Stimulated activated CD4-positive, alpha-beta T cell treated with anti-CD3 and anti-CD28 coated beads, Interleukin-4, amount 100 ng/mL, for 48 hours (primary cell): ENCODE measurements around the gene BOLA2B.
"Not testable (repeated sequence)": the region's sequence is repeated elsewhere in the genome, so short reads cannot be mapped to it uniquely, and the experiment has no call there.

Source experiments
- DNase-seq, 2 donors: peaks; one replicate each; pipeline ENCODE4 v3.0.0-alpha.2; 2020; ENCODE audit warnings: low read depth in 2 of 2

Gene BOLA2B

DNA sequence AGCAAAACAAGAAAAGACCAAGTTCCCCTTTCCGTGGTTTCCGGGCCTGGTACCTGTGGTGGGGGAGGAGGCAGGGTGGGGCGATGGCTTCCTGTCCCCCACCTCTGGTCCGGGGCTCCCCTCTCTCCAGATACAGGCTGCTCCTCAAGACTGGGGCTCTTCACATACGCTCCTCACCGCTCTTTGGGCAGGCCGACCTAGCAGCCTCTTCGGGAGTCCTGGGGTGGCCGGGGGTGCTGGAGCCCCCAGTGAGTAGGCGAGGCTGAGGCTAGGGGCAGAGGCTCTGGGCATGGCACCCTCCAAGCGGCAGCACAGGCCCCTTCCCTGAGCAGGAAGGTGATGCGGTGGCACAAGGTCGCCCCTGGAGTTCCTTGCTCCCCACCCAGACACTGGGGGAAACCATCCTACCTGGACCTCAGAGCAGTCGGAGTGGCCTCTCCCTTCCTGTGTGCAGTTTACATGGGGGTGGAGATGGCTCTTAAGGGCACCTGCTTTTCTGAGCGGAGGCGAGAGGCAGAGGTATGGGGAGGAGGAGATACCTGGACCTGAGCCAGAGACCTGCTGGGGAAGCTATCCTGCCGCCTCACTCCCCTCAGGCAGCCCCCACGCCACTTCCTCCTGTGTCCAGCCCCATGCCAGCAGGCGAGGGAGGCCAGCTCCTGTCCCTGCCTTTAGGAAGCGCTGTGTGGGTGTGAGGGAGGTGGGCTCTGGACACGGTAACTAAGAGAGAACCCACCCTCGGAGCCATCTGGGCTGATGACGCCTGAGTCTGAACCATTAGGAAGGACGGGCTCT, 9.2 kb downstream of the BOLA2B start:
- DNase-seq = peak; percentile 45 to 54

DNA sequence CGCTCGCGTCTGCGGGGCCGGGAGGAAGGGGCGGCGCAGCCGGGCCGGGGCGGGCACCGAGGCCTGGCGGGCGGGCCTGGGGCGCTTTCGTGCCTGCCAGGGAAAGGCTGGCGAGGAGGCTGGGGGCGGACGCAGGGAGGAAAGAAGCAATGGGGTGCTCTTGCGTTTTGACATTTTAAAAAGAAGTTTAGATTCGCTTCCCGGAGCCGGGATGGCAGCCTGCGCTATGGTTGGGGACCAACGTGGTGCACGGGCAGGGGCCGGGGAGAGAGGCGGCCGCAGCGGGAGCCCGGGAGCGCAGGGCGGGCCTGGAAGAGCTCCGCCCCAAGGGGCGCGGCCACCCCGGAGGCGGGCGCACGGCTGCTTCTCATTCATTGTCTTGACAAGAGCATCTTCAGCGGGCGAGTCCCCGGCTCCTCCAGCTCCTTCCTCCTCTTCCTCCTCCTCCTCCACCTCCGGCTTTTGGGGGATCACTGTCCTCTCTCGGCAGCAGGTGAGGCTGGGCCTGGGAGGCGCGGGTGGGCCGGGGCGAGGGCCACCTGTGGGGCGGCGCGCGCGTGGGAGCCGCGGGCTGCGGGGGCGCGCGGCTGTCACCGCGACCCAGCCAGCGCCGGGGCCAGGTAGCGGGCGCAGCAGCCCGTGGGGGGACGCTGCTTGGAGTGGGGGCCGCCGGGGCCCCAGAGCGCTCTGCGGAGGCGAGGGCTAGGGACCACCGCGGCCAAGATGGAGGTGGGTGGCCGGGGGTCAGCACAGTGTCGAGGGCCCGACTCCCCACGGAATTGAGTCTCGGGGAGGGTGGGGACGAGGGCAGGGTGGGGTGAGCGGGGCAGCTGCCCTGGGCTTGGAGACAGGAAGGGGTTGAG, 10.0 kb downstream of the BOLA2B start, which contains the start of gene CORO1A:
Gene CORO1A (plus strand): TSS at position 370 of the 863 bp plus-strand sequence. CDS start 1,608 bp downstream, outside the sequence.
- DNase-seq = peak; percentile 81 to 83

DNA sequence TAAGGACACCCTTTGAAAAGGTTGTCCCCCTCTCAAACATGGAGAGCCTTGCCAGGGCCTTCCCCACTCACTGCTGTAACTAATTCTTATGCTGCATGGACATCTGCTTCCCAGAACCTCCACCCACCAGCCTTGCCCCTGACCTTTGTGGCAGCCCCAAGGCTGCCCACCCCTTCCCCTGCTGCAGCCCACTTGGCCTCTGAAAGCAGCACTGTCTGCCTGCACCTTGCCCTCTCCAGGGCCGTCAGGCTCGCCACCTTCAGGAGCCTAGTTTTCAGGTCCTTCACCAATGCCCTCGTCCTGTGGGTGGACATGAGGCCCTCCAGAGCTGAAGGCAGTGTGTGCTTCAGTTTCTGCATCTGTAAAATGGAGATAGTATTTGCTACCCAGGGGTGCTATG, 12.7 kb downstream of the BOLA2B start:
- DNase-seq = no peak

DNA sequence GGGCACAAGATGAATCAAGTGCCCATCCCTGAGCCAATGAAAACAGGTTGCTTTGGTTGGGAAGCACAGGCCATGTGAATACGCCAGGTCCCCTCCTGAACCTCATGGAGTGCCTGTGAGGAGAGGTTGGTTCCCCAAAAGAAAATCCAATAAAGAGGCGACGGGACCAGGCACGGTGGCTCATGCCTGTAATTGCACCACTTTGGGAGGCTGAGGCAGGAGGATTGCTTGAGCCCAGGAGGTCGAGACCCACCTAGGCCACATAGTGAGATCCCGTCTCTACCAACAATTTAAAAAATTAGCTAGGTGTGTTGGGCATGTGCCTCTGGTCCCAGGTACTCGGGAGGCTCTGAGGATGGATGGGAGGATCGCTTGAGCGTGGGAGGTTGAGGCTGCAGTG, 13.5 kb downstream of the BOLA2B start:
- DNase-seq = no peak

DNA sequence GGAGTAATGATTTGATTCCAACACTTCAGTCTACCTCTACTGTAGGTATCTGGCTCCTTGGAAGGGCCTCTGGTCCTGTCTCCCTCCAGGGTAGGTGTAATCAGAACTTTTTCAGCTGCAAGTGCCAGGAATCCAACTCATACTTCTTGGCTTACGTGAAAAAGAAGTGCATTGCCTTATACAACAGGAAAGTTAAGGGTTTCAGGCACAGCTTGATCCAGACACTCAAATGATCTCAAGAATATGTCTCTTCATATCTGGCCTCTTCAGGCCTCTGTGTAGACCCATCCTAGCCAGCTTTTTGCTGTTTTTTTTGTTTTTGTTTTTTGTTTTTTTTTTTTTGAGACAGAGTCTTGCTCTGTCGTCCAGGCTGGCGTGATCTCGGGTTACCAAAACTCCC, 14.3 kb downstream of the BOLA2B start:
- no peak for DNase-seq

DNA sequence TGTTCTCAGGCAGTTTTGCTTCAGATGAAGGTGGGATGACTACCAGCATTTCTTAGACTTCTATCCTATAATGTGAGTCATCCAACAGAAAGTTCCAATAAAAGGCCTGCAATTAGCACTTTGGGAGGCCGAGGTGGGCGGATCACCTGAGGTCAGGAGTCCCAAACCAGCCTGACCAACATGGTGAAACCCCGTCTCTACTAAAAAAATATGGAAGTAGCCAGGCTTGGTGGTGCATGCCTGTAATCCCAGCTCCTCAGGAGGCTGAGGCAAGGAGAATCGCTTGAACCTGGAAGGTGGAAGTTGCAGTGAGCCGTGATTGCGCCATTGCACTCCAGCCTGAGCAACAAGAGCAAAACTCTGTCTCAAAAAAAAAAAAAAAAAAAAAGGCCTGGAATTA, 16.6 kb downstream of the BOLA2B start:
- not testable (repeated sequence) for DNase-seq

DNA sequence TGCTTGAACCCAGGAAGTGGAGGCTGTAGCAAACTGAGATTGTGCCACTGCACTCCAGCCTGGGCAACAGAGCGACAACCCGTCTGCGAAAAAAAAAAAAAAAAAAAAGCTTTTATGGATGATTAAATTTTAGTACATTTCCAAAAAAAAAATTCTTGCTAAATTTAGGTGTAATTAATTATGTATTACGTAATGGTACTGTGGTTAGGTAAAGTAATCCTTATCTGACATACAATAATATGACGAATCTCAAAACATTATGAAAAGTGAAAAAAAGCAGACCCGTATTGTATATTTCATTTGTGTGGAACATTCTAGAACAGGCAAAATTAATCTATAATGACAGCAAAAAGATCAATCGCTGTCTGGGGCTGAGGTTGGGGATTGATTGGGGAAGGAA, 20.4 kb downstream of the BOLA2B start:
- DNase-seq = no peak

DNA sequence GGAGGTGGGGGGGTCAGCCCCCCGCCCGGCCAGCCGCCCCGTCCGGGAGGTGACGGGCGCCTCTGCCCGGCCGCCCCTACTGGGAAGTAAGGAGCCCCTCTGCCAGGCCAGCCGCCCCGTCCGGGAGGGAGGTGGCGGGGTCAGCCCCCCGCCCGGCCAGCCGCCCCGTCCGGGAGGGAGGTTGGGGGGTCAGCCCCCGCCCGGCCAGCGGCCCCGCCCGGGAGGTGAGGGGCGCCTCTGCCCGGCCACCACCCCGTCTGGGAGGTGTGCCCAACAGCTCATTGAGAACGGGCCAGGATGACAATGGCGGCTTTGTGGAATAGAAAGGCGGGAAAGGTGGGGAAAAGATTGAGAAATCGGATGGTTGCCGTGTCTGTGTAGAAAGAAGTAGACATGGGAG, 23.3 kb downstream of the BOLA2B start:
- DNase-seq = not testable (repeated sequence)

DNA sequence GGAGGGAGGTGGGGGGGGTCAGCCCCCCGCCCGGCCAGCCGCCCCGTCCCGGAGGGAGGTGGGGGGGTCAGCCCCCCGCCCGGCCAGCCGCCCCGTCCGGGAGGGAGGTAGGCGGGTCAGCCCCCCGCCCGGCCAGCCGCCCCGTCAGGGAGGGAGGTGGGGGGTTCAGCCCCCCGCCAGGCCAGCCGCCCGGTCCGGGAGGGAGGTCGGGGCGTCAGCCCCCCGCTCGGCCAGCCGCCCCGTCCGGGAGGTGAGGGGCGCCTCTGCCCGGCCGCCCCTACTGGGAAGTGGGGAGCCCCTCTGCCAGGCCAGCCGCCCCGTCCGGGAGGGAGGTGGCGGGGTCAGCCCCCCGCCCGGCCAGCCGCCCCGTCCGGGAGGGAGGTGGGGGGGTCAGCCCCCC, 24.1 kb downstream of the BOLA2B start:
- DNase-seq = not testable (repeated sequence)

DNA sequence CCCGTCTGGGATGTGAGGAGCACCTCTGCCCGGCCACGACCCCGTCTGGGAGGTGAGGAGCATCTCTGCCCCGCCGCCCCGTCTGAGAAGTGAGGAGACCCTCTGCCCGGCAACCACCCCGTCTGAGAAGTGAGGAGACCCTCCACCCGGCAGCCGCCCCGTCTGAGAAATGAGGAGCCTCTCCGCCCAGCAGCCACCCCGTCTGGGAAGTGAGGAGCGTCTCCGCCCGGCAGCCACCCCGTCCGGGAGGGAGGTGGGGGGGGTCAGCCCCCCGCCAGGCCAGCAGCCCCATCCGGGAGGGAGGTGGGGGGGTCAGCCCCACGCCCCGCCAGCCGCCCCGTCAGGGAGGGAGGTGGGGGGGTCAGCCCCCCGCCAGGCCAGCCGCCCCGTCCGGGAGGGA, 24.7 kb downstream of the BOLA2B start:
- not testable (repeated sequence) for DNase-seq

DNA sequence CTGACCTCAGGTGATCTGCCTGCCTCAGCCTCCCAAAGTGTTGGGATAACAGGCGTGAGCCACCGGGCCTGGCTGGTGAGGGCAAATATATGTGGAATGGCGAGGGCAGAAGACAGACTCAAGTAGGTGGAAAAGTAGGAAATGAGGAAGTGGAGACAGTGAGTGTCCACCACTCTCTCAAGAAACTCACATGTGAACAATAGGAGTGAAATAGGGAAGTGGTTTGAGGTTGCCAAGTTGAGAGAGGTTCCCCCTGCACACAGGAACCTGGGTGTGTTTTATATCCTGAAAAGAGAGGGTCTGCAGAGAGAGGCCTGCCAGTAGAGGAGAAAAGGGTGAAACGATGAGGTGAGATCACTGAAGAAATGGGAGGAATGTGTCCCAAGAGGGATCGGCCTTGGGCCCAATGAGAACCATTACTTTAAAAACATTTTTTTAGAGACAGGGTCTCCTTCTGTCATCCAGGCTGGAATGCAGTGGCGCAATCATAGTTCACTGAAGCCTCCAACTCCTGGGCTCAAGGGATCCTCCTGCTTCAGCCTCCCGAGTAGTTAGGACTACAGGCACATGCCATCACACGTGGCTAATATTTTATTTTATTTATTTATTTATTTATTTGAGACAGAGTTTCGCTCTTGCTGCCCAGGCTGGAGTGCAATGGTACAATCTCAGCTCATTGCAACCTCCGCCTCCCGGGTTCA, 27.1 kb downstream of the BOLA2B start:
- DNase-seq = no peak

DNA sequence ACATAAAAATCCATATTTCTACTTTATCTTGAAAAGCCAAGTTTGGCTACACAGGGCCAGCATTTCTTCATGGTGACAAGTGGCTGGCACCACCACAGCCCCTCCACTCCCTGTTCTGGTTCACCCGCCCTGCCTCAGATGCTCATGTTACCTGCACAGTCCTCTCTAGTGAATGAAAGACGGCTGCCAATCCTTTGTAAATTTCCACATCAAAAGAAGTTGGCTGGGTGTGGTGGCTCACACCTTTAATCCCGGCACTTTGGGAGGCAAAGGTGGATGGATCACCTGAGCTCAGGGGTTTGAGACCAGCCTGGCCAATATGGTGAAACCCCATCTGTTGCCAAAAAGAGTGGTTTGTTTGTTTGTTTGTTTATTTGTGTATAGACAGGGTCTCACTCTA, 29.9 kb downstream of the BOLA2B start:
- no peak for DNase-seq

DNA sequence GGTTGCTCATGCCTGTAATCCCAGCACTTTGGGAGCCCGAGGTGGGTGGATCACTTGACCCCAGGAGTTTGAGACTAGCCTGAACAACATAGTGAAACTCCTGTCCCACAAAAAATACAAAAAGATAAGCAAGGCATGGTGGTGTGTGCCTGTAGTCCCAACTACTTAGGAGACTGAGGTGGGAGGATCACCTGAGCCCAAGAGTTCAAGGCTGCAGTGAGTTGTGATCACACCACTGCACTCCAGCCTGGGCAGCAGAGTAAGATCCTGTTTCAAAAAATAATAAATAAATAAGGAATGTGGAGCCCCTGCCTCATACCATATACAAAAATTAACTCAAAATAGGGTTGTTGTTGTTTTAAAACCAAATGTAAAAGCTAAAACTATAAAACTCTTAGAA, 36.3 kb downstream of the BOLA2B start:
- DNase-seq = no peak

DNA sequence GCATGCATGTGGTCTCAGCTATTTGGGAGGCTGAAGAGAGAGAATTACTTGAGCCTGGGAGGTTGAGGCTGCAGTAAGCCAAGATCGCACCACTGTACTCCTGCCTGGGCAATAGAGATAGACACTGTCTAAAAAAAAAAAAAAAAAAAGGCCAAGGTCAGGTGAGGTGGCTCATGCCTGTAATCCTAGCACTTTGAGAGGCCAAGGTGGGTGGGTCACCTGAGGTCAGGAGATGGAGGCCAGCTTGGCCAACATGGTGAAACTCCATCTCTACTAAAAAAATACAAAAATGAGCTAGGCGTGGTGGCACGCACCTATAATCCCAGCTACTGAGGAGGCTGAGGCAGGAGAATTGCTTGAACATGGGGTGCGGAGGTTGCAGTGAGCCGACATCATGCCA, 38.3 kb downstream of the BOLA2B start:
- DNase-seq = no peak

DNA sequence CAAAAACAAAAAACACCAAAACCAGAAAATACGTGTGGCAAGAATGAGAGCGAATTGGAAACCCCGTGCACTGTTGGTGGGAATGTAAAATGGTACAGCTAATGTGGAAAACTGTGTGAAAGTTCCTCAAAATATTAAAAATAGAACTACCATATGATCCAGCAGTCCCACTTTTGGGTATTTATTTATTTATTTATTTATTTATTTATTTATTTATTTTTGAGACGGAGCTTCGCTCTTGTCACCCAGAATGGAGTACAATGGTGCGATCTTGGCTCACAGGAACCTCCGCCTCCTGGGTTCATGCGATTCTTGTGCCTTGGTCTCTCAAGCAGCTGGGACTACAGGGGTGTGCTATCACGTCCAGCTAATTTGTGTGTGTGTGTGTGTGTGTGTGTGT, 40.9 kb downstream of the BOLA2B start:
- no peak for DNase-seq

DNA sequence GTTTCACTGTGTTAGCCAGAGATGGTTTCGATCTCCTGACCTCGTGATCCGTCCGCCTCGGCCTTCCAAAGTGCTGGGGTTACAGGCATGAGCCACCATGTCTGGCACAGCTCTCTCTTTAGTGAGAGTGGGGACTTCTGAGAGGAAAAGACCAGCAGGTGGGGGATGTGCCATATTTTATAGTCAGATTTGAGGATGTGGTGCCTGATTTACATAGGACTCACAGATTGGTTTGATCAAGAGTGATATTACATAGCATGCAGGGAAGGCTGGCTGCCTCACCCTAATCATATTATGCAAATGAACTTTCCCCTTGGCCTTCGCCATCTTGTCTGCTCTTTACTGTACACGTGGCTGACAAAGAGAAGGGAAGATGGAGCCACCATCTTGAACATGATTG, 42.4 kb downstream of the BOLA2B start:
- no peak for DNase-seq

DNA sequence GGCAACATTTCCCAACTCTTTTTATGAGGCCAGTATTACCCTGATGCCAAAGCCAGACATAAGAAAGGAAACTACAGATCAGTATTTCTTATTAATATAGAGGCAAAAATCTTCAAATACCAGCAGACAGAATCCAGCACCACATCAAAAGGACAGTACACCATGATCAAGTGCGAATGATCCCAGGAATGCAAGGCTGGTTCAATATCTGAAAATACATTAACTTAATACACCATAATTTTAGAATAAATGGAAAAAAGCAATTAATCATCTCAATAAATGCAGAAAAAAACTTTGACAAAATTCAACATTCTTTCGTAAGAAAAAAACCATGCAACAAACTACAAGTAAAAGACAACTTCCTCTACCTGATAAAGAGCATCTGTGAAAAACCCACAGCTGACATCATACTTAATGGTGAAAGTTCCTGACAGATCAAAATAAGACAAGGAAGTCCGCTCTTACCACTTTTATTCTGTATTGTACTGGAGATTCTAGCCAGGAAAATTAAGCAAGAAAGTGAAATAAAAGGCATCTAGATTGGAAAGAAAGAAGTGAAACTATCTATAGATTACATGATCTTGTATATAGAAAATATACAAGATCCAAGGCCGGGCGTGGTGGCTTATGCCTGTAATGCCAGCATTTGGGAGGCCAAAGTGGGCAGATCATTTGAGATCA, 44.1 kb downstream of the BOLA2B start:
- DNase-seq = no peak

DNA sequence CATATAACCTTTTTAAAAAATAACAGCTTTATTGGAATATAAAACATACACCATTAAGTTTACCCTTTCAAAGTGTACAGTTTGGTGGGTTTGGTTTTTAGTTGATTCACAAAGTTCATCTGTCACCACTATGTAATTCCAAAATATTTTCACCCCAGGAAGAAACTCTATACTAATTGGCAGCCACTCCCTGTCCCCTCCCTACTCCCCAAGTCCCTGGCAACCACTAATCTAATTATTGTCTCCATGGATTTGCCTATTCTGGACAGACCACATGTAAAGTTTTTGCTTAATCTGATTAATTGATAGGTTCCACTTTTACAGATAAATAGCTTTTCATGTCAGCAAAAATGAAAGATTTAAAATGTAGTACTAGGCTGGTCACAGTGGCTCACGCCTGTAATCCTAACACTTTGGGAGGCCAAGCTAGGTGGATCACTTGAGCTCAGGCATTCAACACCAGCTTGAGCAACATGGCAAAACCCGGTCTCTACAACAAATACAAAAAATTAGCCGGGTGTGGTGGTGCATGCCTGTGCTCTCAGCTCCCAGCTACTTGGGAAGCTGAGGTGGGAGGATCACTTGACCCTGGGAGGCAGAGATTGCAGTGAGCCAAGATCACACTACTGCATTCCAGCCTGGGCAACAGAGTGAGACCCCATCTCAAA, 45.5 kb downstream of the BOLA2B start:
- DNase-seq = no peak

DNA sequence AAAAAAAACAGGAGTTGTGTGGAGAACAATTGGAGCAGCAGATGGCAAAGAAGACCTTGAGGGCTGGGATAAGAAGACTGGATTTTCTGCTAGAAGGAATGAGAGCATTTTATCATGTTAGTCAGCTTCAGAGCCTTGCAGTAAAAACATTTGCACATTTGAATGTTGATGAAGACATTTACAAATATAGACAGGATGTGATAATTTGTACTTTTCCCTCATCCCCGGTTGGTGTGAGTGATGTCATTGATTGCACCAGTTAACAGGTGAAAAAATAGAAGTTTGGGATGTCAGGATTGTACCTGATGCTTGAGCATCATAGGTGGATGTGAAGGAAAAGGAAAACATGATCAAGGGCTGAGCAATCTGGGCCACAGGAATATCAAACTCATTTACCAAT, 47.8 kb downstream of the BOLA2B start:
- DNase-seq = no peak

DNA sequence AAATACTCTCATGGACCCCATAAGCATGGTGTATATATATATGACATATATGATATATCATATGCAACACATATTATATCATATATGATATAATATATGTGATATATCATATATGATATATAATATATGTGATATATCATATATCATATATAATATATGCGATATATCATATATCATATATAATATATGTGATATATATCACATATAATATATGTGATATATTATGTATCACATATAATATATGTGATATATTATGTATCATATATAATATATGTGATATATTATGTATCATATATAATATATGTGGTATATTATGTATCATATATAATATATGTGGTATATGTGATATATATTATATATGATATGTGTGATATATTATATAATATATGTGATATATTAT, 48.5 kb downstream of the BOLA2B start:
- DNase-seq = no peak

DNA sequence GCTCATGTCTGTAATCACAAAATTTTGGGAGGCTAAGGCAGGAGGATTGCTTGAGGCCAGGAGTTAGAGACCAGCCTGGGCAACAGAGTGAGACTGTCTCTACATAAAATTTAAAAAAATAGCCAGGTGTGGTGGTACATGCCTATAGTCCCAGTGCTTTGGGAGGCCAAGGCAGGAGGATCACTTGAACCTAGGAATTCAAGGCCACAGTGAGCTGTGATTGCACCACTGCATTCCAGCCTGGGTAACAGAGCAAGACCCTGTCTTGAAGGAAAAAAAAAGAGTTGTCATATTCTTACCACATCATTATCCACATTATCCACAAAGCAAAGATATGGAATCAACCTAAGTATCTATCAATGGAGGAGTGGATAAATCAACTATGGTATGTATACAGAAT, 49.4 kb downstream of the BOLA2B start:
- DNase-seq = no peak
